Gastroesophageal sphincter (tissue), 4 donors: ENCODE data around the gene OSGIN1. TPM values are rescaled to one million over a fixed set of nuclear protein-coding genes. Genes with fewer than 3 reads are reported as not detected.

ENCODE experiments used
- ATAC-seq: fragments of 150-250 bp; one replicate; pipeline ENCODE4 v1.9.1; 2016; ENCODE audit warnings: mild to moderate bottlenecking, moderate library complexity
- H3K27ac ChIP-seq, 4 donors: fragments of 200-600 bp; sonication (generic) in 3 of 4; 1 replicate in 3 of 4; 2 replicates in 1 of 4; pipeline ENCODE4 v1.5.1; 2016 to 2019
- H3K27me3 ChIP-seq: fragments of 200-600 bp; sonication (generic); one replicate; pipeline ENCODE4 v1.5.1; 2019
- H3K36me3 ChIP-seq, 2 donors: fragments of 200-600 bp; sonication (generic); one replicate each; pipeline ENCODE4 v1.5.1; 2019; ENCODE audit warnings: control low read depth in 1 of 2
- H3K4me1 ChIP-seq, 3 donors: fragments of 200-600 bp; sonication (generic); 1 replicate in 2 of 3; 2 replicates in 1 of 3; pipeline ENCODE4 v1.5.1; 2016 to 2019; ENCODE audit warnings: control low read depth in 2 of 3
- H3K4me3 ChIP-seq, 2 donors: fragments of 200-600 bp; sonication (generic); one replicate each; pipeline ENCODE4 v1.5.1; 2019; ENCODE audit warnings: mild to moderate bottlenecking in 1 of 2, moderate library complexity in 1 of 2
- H3K9me3 ChIP-seq, 3 donors: fragments of 200-600 bp; sonication (generic); one replicate each; pipeline ENCODE4 v1.5.1; 2017 to 2019; ENCODE audit warnings: control low read depth in 2 of 3
- EP300 ChIP-seq: sonication (generic); formaldehyde crosslinking; IDR thresholded peaks from one replicate; pipeline ENCODE4 v1.6.1; 2017; ENCODE audit warnings: antibody characterized with exemption, mild to moderate bottlenecking
- POLR2A ChIP-seq, 2 donors: fragments of 450-650 bp; IDR thresholded peaks; one replicate each; pipeline ENCODE4 v1.6.1; 2017; ENCODE audit warnings: antibody characterized with exemption in 2 of 2, mild to moderate bottlenecking in 2 of 2, moderate library complexity in 1 of 2
- POLR2AphosphoS5 ChIP-seq: sonication (generic); formaldehyde crosslinking; IDR thresholded peaks from one replicate; pipeline ENCODE4 v1.6.1; 2017; ENCODE audit warnings: antibody characterized with exemption
- WGBS, 2 donors: methylation state at CpG; one replicate each; pipeline ENCODE4 v1.1.5; 2018; ENCODE audit warnings: low coverage in 1 of 2; 5-methylcytosine and 5-hydroxymethylcytosine counted together
- total RNA-seq, 4 donors: library from RNA; depleted of rRNA; stranded (reverse); fragments of >200 nt; gene quantifications; one replicate each; pipeline ENCODE4 v1.1.0, GENCODE V29; 2016
- TF ChIP-seq, protein P1 (sequence below), 4 experiments: fragments of 200-600 bp in 2 of 4; fragments of 450-650 bp in 2 of 4; sonication (generic) in 1 of 4; IDR thresholded peaks; one replicate each; pipeline ENCODE4 v1.5.1; 2017 to 2019; ENCODE audit warnings: antibody characterized with exemption in 4 of 4, mild to moderate bottlenecking in 2 of 4, moderate library complexity in 2 of 4

Gene OSGIN1
- total RNA-seq, 4 donors from 2014 or later, result 7.9 to 12.5 (median 9.4) TPM

GRCh38 chr16:83958846-83959565 is 6.0 kb downstream of the OSGIN1 start:
- Histone ChIP-seq H3K36me3 (peaks cover 0 to 66% of the 10 kb centered on the region in 2 donors), H3K4me1 (peaks cover 0 to 33% (median 7%) of the 10 kb centered on the region in 3 donors), H3K9me3 (no peaks in the 10 kb centered on the region), H3K4me3 (no peak overlapping the region), H3K27ac (no peak overlapping the region), H3K27me3 (no peaks in the 10 kb centered on the region)
- ATAC-seq, result no peak
- TF ChIP-seq POLR2AphosphoS5, result no peak
- TF ChIP-seq EP300, result no peak
- no peak for TF ChIP-seq POLR2A (IDR thresholded peaks at IDR 0.05)
- TF ChIP-seq, protein P1, sequence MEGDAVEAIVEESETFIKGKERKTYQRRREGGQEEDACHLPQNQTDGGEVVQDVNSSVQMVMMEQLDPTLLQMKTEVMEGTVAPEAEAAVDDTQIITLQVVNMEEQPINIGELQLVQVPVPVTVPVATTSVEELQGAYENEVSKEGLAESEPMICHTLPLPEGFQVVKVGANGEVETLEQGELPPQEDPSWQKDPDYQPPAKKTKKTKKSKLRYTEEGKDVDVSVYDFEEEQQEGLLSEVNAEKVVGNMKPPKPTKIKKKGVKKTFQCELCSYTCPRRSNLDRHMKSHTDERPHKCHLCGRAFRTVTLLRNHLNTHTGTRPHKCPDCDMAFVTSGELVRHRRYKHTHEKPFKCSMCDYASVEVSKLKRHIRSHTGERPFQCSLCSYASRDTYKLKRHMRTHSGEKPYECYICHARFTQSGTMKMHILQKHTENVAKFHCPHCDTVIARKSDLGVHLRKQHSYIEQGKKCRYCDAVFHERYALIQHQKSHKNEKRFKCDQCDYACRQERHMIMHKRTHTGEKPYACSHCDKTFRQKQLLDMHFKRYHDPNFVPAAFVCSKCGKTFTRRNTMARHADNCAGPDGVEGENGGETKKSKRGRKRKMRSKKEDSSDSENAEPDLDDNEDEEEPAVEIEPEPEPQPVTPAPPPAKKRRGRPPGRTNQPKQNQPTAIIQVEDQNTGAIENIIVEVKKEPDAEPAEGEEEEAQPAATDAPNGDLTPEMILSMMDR (IDR thresholded peaks at IDR 0.05), result no peak
- WGBS, 2 donors, result 73 to 78% methylated on average over 14 of the region's 21 CpGs

- Histone ChIP-seq H3K9me3 (no peaks in the 10 kb centered on the region), H3K36me3 (peaks cover 0 to 74% of the 10 kb centered on the region in 2 donors), H3K27ac (no peak overlapping the region), H3K27me3 (no peaks in the 10 kb centered on the region), H3K4me1 (peaks cover 0 to 24% (median 2%) of the 10 kb centered on the region in 3 donors), H3K4me3 (no peak overlapping the region)
- 84 to 87% methylated on average over 8 to 12 of the region's 12 CpGs for WGBS, 2 donors
- no peak for ATAC-seq
- TF ChIP-seq EP300, result no peak
- TF ChIP-seq, protein P1 (IDR thresholded peaks at IDR 0.05), result no peak
- no peak for TF ChIP-seq POLR2A (IDR thresholded peaks at IDR 0.05)
- no peak for TF ChIP-seq POLR2AphosphoS5
Observed at GRCh38 chr16:83959656-83960434, 6.8 kb downstream of the OSGIN1 start.

- TF ChIP-seq POLR2AphosphoS5 (no peak), POLR2A (IDR thresholded peaks at IDR 0.05) (no peak)
- H3K27me3 ChIP-seq, result no peaks in the 10 kb centered on the region
- H3K36me3 ChIP-seq, result peaks cover 0 to 83% of the 10 kb centered on the region in 2 donors
- H3K27ac ChIP-seq, result no peak overlapping the region
- no peak overlapping the region for H3K4me3 ChIP-seq
- WGBS, 2 donors, result 100% methylated on average over 1 to 2 of the region's 29 CpGs
- peaks cover 0 to 16% (median 0%) of the 10 kb centered on the region in 3 donors for H3K4me1 ChIP-seq
- no peaks in the 10 kb centered on the region for H3K9me3 ChIP-seq
- no peak for ATAC-seq
Observed at GRCh38 chr16:83960521-83961249, 7.6 kb downstream of the OSGIN1 start.

- peaks cover 0 to 7% (median 0%) of the 10 kb centered on the region in 3 donors for H3K4me1 ChIP-seq
- peaks cover 0 to 92% of the 10 kb centered on the region in 2 donors for H3K36me3 ChIP-seq
- ATAC-seq, result no peak
- WGBS, 2 donors, result 80 to 100% methylated on average over 1 of the region's 5 CpGs
- H3K9me3 ChIP-seq, result no peaks in the 10 kb centered on the region
- TF ChIP-seq, protein P1 (IDR thresholded peaks at IDR 0.05), result no peak
- no peak for TF ChIP-seq EP300
- TF ChIP-seq POLR2AphosphoS5, result no peak
- TF ChIP-seq POLR2A (IDR thresholded peaks at IDR 0.05), result no peak
- no peak overlapping the region for H3K27ac ChIP-seq
- H3K27me3 ChIP-seq, result no peaks in the 10 kb centered on the region
- H3K4me3 ChIP-seq, result no peak overlapping the region
Observed at GRCh38 chr16:83961591-83961990, 8.6 kb downstream of the OSGIN1 start.
